Parathyroid adenoma (tissue), 2 donors: ENCODE results near the gene SIRT3.

Experiments
- H2AFZ ChIP-seq: fragments of 300-600 bp; sonication (generic); one replicate; pipeline ENCODE4 v1.7.0; 2017; ENCODE audit warnings: antibody characterized with exemption, mild to moderate bottlenecking
- H3K27ac ChIP-seq: fragments of 300-600 bp; sonication (generic); one replicate; pipeline ENCODE4 v1.7.0; 2017
- H3K27me3 ChIP-seq: fragments of 300-600 bp; sonication (generic); one replicate; pipeline ENCODE4 v1.7.0; 2017; ENCODE audit warnings: low read length; ENCODE audit not compliant: control insufficient read depth, insufficient read depth
- H3K36me3 ChIP-seq: fragments of 300-600 bp; sonication (generic); one replicate; pipeline ENCODE4 v1.7.0; 2017; ENCODE audit warnings: low read length; ENCODE audit not compliant: control insufficient read depth, insufficient read depth
- H3K4me1 ChIP-seq: fragments of 300-600 bp; sonication (generic); one replicate; pipeline ENCODE4 v1.7.0; 2017; ENCODE audit warnings: control low read depth
- H3K4me2 ChIP-seq: fragments of 300-600 bp; sonication (generic); one replicate; pipeline ENCODE4 v1.7.0; 2017; ENCODE audit warnings: low read length
- H3K4me3 ChIP-seq: fragments of 300-600 bp; sonication (generic); one replicate; pipeline ENCODE4 v1.7.0; 2017; ENCODE audit warnings: low read depth, low read length
- H3K79me2 ChIP-seq: fragments of 300-600 bp; sonication (generic); one replicate; pipeline ENCODE4 v1.7.0; 2017; ENCODE audit warnings: control low read depth
- H3K9ac ChIP-seq: fragments of 300-600 bp; sonication (generic); one replicate; pipeline ENCODE4 v1.7.0; 2017; ENCODE audit warnings: mild to moderate bottlenecking
- H3K9me3 ChIP-seq: fragments of 300-600 bp; sonication (generic); one replicate; pipeline ENCODE4 v1.7.0; 2017; ENCODE audit warnings: low read length; ENCODE audit not compliant: control insufficient read depth
- TF ChIP-seq, protein P1 (sequence below): fragments of 300-600 bp; sonication (generic); IDR thresholded peaks from one replicate; pipeline ENCODE4 v1.7.0; 2017; ENCODE audit warnings: antibody characterized with exemption, mild to moderate bottlenecking
- donor health status: primary hyperparathyroidism.

Gene SIRT3

DNA sequence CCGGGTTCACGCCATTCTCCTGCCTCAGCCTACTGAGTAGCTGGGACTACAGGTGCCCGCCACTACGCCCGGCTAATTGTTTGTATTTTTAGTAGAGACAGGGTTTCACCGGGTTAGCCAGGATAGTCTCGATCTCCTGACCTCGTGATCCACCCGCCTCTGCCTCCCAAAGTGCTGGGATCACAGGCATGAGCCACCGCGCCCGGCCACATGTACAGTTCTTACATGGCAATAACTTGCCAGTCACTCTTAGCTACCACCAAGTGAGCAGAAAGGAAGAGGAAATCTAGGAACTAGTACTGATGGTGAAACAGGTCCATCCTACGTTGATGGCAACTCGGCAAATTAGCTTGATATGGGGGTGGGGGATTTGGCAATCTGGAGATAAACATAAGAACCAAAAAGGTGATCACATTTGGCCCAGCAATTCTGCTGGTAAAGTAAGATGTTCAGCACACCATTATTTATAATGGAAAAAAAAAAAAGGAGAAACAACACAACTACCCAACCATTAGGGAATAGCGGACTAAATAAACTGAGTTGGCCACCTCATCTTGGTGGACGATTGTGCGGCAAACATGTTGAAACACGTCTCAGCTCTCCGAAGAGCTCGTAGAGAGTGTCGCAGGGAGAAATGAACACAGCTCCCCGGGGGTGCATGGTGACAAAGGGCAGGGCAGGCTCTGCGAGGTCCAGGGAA is 47.4 kb upstream of the SIRT3 start:
- Histone ChIP-seq H3K4me1 (no peaks in the 10 kb centered on the region), H3K27me3 (no peaks in the 10 kb centered on the region), H3K27ac (no peak overlapping the region), H3K4me3 (no peak overlapping the region), H2AFZ (no peak overlapping the region), H3K4me2 (no peak overlapping the region), H3K79me2 (no peaks in the 10 kb centered on the region), H3K9me3 (no peaks in the 10 kb centered on the region), H3K9ac (no peak overlapping the region), H3K36me3 (no peaks in the 10 kb centered on the region)
- TF ChIP-seq, protein P1, sequence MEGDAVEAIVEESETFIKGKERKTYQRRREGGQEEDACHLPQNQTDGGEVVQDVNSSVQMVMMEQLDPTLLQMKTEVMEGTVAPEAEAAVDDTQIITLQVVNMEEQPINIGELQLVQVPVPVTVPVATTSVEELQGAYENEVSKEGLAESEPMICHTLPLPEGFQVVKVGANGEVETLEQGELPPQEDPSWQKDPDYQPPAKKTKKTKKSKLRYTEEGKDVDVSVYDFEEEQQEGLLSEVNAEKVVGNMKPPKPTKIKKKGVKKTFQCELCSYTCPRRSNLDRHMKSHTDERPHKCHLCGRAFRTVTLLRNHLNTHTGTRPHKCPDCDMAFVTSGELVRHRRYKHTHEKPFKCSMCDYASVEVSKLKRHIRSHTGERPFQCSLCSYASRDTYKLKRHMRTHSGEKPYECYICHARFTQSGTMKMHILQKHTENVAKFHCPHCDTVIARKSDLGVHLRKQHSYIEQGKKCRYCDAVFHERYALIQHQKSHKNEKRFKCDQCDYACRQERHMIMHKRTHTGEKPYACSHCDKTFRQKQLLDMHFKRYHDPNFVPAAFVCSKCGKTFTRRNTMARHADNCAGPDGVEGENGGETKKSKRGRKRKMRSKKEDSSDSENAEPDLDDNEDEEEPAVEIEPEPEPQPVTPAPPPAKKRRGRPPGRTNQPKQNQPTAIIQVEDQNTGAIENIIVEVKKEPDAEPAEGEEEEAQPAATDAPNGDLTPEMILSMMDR, result no peak

DNA sequence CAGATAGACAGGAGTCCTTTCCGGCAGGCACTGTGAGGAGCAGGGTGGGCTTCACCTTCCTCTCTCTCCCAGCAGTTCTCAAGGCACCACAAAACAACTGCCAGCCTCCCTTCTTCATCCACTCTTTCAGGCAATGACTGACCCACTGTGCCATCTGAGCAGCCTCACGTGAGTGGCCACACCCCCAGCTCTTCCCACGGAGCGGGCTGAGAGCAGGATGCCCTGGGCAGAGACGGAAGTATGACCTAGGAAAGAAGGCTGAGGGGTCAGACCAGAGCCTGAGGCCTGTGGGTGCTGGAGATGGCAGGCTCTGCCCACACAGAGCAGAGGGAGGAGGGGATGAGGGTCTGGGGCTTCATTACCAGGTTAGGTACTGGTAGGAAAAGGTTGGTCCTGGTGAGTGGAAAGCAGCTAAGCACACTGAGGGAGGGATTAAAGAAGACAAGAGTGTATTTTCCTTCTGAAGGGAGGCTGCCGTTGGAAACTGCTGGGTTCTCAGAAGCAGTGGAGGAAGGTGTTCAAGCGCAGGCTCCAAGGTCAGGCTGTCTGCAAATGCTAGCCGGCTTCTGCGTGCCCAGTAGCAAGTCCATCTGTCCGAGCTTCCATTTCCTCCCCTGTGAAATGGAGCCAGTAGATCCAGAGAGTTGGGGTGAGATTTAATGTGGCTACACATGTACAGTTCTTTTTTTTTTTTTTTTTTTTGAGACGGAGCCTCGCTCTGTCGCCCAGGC is 46.7 kb upstream of the SIRT3 start:
- Histone ChIP-seq H3K4me1 (no peaks in the 10 kb centered on the region), H3K79me2 (no peaks in the 10 kb centered on the region), H3K4me3 (no peak overlapping the region), H3K27me3 (no peaks in the 10 kb centered on the region), H3K9ac (no peak overlapping the region), H3K27ac (no peak overlapping the region), H3K9me3 (no peaks in the 10 kb centered on the region), H3K36me3 (no peaks in the 10 kb centered on the region), H3K4me2 (no peak overlapping the region), H2AFZ (no peak overlapping the region)
- TF ChIP-seq, protein P1, result no peak

DNA sequence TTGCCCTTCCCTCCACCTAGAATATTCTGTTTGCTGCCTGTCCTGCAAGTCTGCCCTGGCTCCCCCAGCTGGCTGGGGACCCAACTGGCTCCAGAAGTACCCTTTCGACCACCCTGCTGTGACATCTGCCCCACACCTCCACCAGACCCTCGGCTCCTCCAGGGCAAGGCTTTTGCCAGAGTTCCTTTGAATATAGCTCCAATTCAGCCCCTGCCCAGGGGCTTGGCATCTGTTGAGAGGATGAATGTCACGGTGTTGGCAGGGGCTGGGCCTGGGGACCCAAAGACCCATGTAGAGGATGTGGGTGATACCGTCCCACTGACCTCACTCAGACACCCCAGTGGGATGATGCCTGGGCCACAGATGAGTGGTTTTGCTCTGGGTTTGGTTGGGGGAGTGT is 46.0 kb upstream of the SIRT3 start:
- Histone ChIP-seq H3K9me3 (no peaks in the 10 kb centered on the region), H3K27me3 (no peaks in the 10 kb centered on the region), H3K4me3 (no peak overlapping the region), H3K4me1 (no peaks in the 10 kb centered on the region), H3K36me3 (no peaks in the 10 kb centered on the region), H3K27ac (no peak overlapping the region), H3K79me2 (no peaks in the 10 kb centered on the region), H3K4me2 (no peak overlapping the region), H2AFZ (no peak overlapping the region), H3K9ac (no peak overlapping the region)
- TF ChIP-seq, protein P1, result no peak

DNA sequence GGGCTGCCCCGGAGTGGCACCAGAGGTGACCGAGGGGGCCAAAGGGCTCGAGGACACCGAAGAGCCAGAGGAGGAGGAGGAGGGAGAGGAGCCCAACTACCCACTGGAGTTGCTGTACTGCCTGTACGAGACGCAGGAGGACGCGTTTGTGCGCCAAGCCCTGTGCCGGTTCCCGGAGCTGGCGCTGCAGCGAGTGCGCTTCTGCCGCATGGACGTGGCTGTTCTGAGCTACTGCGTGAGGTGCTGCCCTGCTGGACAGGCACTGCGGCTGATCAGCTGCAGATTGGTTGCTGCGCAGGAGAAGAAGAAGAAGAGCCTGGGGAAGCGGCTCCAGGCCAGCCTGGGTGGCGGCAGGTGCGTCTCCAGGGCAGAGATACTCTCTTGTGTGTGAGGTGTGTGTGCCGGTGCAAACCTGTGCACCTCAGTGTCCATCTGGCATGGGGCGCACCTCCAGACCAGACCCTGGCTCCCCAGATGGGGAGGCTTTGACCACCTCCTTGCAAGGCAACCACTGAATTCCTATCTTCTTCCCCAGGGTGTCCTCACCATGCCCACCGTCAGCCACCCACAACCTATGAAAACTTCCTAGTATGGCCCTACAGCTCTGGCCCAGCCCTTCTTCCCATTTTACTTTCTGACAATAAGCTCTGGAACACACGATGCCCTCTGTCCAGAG is 45.5 kb upstream of the SIRT3 start:
- Histone ChIP-seq H3K27me3 (no peaks in the 10 kb centered on the region), H3K4me3 (no peak overlapping the region), H3K9ac (no peak overlapping the region), H3K36me3 (no peaks in the 10 kb centered on the region), H3K4me2 (no peak overlapping the region), H2AFZ (no peak overlapping the region), H3K79me2 (no peaks in the 10 kb centered on the region), H3K4me1 (no peaks in the 10 kb centered on the region), H3K27ac (no peak overlapping the region), H3K9me3 (no peaks in the 10 kb centered on the region)
- TF ChIP-seq, protein P1, result no peak
